Muscle layer of colon (tissue), 2 donors: ENCODE data around the gene SLC32A1.

Experiments used
- H3K27ac ChIP-seq: one replicate; pipeline ENCODE4 v1.7.0; 2013; ENCODE audit warnings: low read depth, mild to moderate bottlenecking, low read length, moderate library complexity
- H3K27me3 ChIP-seq, 2 donors: one replicate each; pipeline ENCODE4 v1.7.0; 2013; ENCODE audit warnings: low read length in 2 of 2, mild to moderate bottlenecking in 2 of 2; ENCODE audit not compliant: insufficient read depth in 2 of 2, control insufficient read depth in 1 of 2
- H3K36me3 ChIP-seq: one replicate; pipeline ENCODE4 v1.7.0; 2013; ENCODE audit warnings: mild to moderate bottlenecking, low read length; ENCODE audit not compliant: insufficient read depth
- H3K4me1 ChIP-seq: one replicate; pipeline ENCODE4 v1.7.0; 2013; ENCODE audit warnings: mild to moderate bottlenecking, low read length; ENCODE audit not compliant: insufficient read depth
- H3K4me3 ChIP-seq, 2 donors: one replicate each; pipeline ENCODE4 v1.7.0; 2013; ENCODE audit warnings: low read length in 2 of 2, low read depth in 1 of 2, mild to moderate bottlenecking in 1 of 2, moderate library complexity in 1 of 2
- H3K9ac ChIP-seq: one replicate; pipeline ENCODE4 v1.7.0; 2013; ENCODE audit warnings: low read length
- H3K9me3 ChIP-seq: one replicate; pipeline ENCODE4 v1.7.0; 2013; ENCODE audit warnings: mild to moderate bottlenecking, low read length
- donor health status: abdominal sarcoma.
- donor health status: Adenocarcinoma of cecum.

SLC32A1 gene

DNA sequence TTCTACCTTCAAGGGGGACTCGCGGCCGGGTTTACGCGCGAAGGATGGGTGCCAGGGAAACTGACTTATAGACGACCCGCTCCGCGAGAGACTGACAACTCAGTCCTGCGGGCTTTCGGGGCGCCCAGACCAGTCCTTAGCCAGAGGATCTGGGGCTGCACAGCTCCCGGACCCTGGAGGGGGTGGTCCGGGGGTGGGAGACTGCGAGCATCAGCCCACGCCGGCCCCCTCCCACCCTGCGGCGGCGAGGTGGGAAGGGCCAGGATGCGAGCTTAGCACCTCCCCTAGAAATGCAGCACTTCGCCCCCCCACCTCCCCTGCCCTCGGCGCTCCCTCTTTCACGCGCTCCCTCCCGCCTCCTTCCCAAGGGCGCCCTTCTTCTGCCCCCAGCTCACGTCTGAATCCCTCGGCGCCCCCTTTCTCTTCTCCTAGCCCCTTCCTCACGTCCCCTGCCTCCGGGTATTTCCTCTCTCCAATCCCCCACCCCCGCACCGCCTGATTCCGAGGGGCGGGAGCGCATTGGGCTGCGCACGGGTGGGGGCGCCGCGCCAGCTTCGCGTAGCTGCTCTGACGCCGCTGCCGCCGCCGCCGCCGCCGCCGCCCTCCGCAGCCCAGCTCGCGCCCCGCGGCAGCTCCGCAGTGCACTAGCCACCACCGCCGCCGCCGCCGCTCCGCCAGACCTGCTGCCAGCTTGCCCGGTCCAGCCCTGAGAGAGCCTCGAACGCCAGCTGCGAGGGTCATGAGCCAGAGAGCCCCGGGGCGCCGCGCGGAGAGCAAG, at the start of gene SLC32A1:
Gene SLC32A1, plus strand, starts transcription at position 639 of the 778 bp plus-strand sequence. CDS start 239 bp downstream, outside the sequence.
- no peaks in the 10 kb centered on the region for H3K36me3 ChIP-seq
- no peaks in the 10 kb centered on the region for H3K9me3 ChIP-seq
- peaks cover 44 to 88% of the 10 kb centered on the region in 2 donors for H3K27me3 ChIP-seq
- no peak within 1 kb of the TSS for H3K4me3 ChIP-seq
- no peak within 1 kb of the TSS for H3K27ac ChIP-seq
- no peaks in the 10 kb centered on the region for H3K4me1 ChIP-seq
- H3K9ac ChIP-seq: no peak within 1 kb of the TSS

DNA sequence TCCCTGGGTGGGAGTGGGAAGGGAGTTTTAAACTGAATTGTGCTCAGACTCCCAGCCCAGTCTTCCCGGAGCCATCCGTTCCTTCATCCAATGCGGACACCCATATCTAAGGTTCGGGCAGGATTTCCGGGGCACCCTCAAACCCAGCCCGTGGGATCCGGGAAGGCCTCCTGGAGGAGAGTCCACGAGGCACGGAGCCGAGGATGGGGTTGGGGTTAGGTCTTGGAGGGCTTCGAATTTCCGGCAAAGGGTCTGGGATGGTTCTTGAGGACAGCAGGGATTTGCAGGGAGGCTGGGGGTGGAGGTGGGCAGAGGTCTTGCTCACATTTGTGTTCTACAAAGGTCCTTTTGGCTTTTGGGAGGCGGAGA, 49.5 kb upstream of the SLC32A1 start:
- Histone ChIP-seq H3K9ac (no peak overlapping the region), H3K27ac (no peak overlapping the region), H3K36me3 (no peaks in the 10 kb centered on the region), H3K4me3 (no peak overlapping the region), H3K27me3 (peaks cover 18 to 44% of the 10 kb centered on the region in 2 donors), H3K4me1 (peaks cover 6% of the 10 kb centered on the region), H3K9me3 (no peaks in the 10 kb centered on the region)

- Histone ChIP-seq H3K27ac (no peak overlapping the region), H3K9ac (no peak overlapping the region), H3K27me3 (peaks cover 18 to 40% of the 10 kb centered on the region in 2 donors), H3K36me3 (no peaks in the 10 kb centered on the region), H3K4me3 (no peak overlapping the region), H3K4me1 (peaks cover 6% of the 10 kb centered on the region), H3K9me3 (no peaks in the 10 kb centered on the region)
Observed at GRCh38 chr20:38676576-38676975, 47.7 kb upstream of the SLC32A1 start.

DNA sequence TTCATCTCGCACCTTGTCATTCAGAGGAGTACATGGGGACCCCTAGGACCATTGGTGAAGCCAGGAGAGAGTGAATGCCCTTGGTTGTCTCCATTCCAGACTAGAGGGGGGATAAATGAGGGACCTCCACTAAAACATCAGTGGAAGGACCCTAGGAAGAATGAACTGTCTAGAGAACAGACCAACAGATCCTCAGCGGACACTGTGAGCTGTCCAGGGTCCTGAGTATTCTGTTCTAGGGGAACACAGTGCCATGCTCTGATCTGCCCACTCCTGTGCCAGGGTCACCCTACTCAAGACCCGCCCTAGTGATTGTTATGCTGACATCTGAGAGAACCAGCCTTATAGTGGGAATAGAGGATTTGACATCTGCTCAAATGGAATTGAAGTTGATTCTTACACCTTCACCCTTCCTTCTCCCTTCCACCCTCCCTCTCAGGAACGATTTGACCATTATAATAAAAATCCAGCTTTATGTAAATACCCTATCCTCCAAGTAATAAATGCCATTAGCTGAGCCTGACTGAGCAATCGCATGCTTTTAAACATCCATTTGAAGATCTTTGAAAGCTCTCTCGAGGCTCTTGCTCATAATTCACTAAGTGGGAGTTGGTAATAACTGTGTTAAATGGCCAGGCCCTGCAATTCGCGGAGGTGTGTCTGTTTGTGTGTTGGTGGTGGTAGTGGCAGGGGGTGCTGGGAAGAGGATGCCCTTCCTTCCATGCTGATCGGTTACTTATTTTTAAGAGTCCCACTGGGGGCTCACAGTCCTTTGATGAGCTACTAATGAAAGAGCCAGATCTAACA, 43.6 kb upstream of the SLC32A1 start:
- no peaks in the 10 kb centered on the region for H3K9me3 ChIP-seq
- H3K36me3 ChIP-seq: no peaks in the 10 kb centered on the region
- H3K9ac ChIP-seq: no peak overlapping the region
- no peak overlapping the region for H3K27ac ChIP-seq
- peaks cover 0 to 6% of the 10 kb centered on the region in 2 donors for H3K27me3 ChIP-seq
- H3K4me3 ChIP-seq: no peak overlapping the region
- no peaks in the 10 kb centered on the region for H3K4me1 ChIP-seq

DNA sequence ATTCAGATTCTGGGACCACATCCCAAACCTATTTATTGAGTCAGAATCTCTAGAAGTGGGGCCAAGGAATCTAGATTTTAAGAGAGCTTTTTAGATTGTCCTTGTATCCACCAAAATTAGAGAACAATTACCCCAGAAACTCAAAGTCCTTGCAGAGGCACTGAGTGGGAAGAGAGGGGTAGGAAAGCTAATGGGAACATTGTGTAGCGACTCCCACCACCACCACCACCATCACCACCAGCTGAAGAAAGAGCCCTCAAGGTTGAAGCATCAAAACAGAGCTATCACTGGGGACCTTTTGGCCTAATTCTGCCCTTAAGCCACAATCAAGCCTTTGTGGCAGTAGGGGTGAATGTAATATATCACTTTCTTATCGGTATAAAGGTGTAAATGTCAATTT, 39.0 kb upstream of the SLC32A1 start:
- Histone ChIP-seq H3K9ac (no peak overlapping the region), H3K4me1 (no peaks in the 10 kb centered on the region), H3K27ac (no peak overlapping the region), H3K9me3 (no peaks in the 10 kb centered on the region), H3K4me3 (no peak overlapping the region), H3K36me3 (no peaks in the 10 kb centered on the region), H3K27me3 (peaks cover 0 to 6% of the 10 kb centered on the region in 2 donors)

GRCh38 chr20:38685853-38686473, 38.3 kb upstream of the SLC32A1 start:
- H3K36me3 ChIP-seq: no peaks in the 10 kb centered on the region
- no peaks in the 10 kb centered on the region for H3K4me1 ChIP-seq
- H3K9ac ChIP-seq: no peak overlapping the region
- no peaks in the 10 kb centered on the region for H3K9me3 ChIP-seq
- H3K27me3 ChIP-seq: peaks cover 0 to 6% of the 10 kb centered on the region in 2 donors
- no peak overlapping the region for H3K27ac ChIP-seq
- no peak overlapping the region for H3K4me3 ChIP-seq

- H3K9me3 ChIP-seq: no peaks in the 10 kb centered on the region
Observed at GRCh38 chr20:38692436-38693411, 31.6 kb upstream of the SLC32A1 start.

DNA sequence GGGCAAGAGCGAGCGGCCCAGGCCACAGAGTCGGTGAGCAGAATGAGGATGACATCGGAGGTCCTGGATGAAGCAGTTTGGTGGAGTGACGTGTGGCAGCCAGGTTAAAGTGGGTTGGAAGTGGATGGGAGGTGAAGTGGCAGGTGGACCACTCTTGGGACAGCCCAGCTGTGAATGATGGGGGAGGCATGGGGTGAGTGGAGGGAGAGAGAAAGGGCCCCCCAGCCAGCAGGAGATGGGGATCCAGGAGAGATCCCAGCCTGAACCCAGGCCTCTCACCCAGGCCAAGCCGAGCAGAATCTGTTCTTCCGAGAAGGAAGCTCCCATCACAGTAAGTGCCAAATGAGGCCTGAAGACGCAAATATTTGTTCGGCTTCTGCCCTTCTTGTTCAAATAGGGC, 27.0 kb upstream of the SLC32A1 start:
- H3K4me3 ChIP-seq: no peak overlapping the region
- H3K4me1 ChIP-seq: no peaks in the 10 kb centered on the region
- H3K9me3 ChIP-seq: no peaks in the 10 kb centered on the region
- no peak overlapping the region for H3K9ac ChIP-seq
- no peaks in the 10 kb centered on the region for H3K36me3 ChIP-seq
- no peak overlapping the region for H3K27ac ChIP-seq
- peaks cover 0 to 9% of the 10 kb centered on the region in 2 donors for H3K27me3 ChIP-seq

More at GRCh38 chr20:38692436-38693411, 31.6 kb upstream of the SLC32A1 start:
- H3K27me3 ChIP-seq: no peaks in the 10 kb centered on the region
- H3K27ac ChIP-seq: no peak overlapping the region
- H3K4me1 ChIP-seq: no peaks in the 10 kb centered on the region
- no peak overlapping the region for H3K9ac ChIP-seq
- no peak overlapping the region for H3K4me3 ChIP-seq
- no peaks in the 10 kb centered on the region for H3K36me3 ChIP-seq

- peaks cover 0 to 9% of the 10 kb centered on the region in 2 donors for H3K27me3 ChIP-seq
- H3K9ac ChIP-seq: no peak overlapping the region
- H3K9me3 ChIP-seq: no peaks in the 10 kb centered on the region
- no peak overlapping the region for H3K27ac ChIP-seq
- no peak overlapping the region for H3K4me3 ChIP-seq
- H3K36me3 ChIP-seq: no peaks in the 10 kb centered on the region
- H3K4me1 ChIP-seq: no peaks in the 10 kb centered on the region
Observed at GRCh38 chr20:38698541-38698940, 25.7 kb upstream of the SLC32A1 start.

DNA sequence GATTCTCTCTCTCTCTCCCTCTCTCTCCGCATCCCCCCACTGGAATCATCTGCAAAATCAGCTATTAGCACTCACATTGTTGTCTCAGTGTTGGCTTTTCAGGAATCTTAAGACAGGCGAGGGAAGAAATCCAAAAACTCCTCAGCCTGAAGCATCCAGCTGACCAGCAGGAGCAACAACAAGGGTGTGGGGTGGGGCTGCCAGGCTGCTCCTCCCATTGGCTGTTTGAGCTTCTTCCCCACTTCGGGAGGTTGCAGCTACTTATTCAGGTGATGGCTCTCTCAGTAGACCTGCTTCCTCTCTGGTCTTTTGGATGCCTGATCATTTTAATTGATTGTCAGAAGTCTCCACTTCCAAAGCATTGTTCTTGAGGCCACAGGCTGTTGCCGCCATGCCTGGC, 24.1 kb upstream of the SLC32A1 start:
- Histone ChIP-seq H3K9me3 (no peaks in the 10 kb centered on the region), H3K27ac (no peak overlapping the region), H3K4me3 (no peak overlapping the region), H3K9ac (no peak overlapping the region), H3K36me3 (no peaks in the 10 kb centered on the region), H3K27me3 (peaks cover 0 to 9% of the 10 kb centered on the region in 2 donors), H3K4me1 (no peaks in the 10 kb centered on the region)
